Esophagus squamous epithelium (tissue), 5 donors: ENCODE data around the gene PDE9A. TPM values are rescaled to one million over a fixed set of nuclear protein-coding genes. Genes with fewer than 3 reads are reported as not detected.
A peak's percentile ranks its signal among the peaks of the same experiment; 100 is the strongest.

Experiments
- DNase-seq: peaks from one replicate; lab custom pipeline; 2025; lab: John Stamatoyannopoulos, UW
- H3K27ac ChIP-seq, 4 donors: fragments of 200-600 bp; sonication (generic); one replicate each; pipeline ENCODE4 v1.5.1; 2016 to 2019; ENCODE audit warnings: mild to moderate bottlenecking in 1 of 4
- H3K27me3 ChIP-seq, 4 donors: fragments of 200-600 bp; sonication (generic); 1 replicate in 3 of 4; 2 replicates in 1 of 4; pipeline versions ENCODE4 v1.5.1 to v1.6.0; 2017 to 2021; ENCODE audit warnings: antibody characterized with exemption in 1 of 4
- H3K36me3 ChIP-seq, 3 donors: fragments of 200-600 bp; sonication (generic); one replicate each; pipeline ENCODE4 v1.5.1; 2016 to 2019
- H3K4me1 ChIP-seq, 3 donors: fragments of 200-600 bp; sonication (generic); one replicate each; pipeline ENCODE4 v1.5.1; 2017 to 2019
- H3K4me3 ChIP-seq, 4 donors: fragments of 200-600 bp; sonication (generic); 1 replicate in 3 of 4; 2 replicates in 1 of 4; pipeline ENCODE4 v1.5.1; 2016 to 2019; ENCODE audit warnings: mild to moderate bottlenecking in 2 of 4, moderate library complexity in 1 of 4
- H3K9me3 ChIP-seq, 3 donors: fragments of 200-600 bp; sonication (generic); one replicate each; pipeline ENCODE4 v1.5.1; 2016 to 2019
- POLR2A ChIP-seq, 4 donors: fragments of 450-650 bp; IDR thresholded peaks; one replicate each; pipeline ENCODE4 v1.6.1; 2017; ENCODE audit warnings: antibody characterized with exemption in 4 of 4, mild to moderate bottlenecking in 4 of 4, moderate library complexity in 3 of 4
- WGBS, 2 donors: methylation state at CpG; one replicate each; pipeline ENCODE4 v1.1.5; 2018; 5-methylcytosine and 5-hydroxymethylcytosine counted together
- intact Hi-C: fragments of 100-400 bp; cut with DNase I; formaldehyde crosslinking; loops from one replicate; pipeline ENCODE4 v1.15.0; 2022
- total RNA-seq, 4 donors: library from RNA; depleted of rRNA; stranded (reverse); fragments of >200 nt; gene quantifications; one replicate each; pipeline ENCODE4 v1.1.0, GENCODE V29; 2016
- TF ChIP-seq, protein P1 (sequence below), 6 experiments: fragments of 450-650 bp in 4 of 6; fragments of 200-600 bp in 2 of 6; sonication (generic) in 2 of 6; IDR thresholded peaks; one replicate each; pipeline ENCODE4 v1.5.1; 2016 to 2019; ENCODE audit warnings: antibody characterized with exemption in 6 of 6, mild to moderate bottlenecking in 4 of 6, moderate library complexity in 4 of 6
- donor health status: DM: yes; HTN: yes; CAD: no.

PDE9A gene
- total RNA-seq, 4 donors from 2014 or later: 0.61 to 2.9 (median 1.8) TPM

DNA sequence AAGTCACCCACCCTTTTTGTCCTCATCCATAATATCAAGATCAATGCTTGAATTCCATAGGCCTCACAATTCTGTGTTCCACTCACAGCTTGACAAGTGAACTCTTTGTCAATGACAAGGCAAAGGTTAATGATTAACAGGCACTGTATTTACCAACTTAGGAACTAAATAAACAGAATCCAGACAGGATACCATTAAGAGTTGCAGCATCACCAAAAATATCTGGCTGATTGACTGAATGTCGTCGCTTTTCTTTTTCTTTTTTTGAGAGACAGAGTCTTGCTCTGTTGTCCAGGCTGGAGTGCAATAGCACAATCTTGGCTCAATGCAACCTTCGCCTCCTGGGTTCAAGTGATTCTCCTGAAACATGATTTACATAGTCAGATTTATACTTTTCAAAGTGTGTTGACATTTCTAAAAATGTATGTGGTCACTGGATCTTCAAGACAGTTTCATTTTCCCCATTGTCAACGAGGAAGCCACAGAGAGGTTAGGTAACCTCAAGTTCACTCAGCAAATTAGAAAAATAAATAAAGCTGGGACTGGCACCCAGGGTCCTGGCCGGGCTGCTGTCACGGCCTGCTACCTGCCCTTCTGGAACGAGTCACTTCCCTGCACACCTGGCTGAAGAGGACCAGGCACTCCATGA lies 81.0 kb downstream of the PDE9A start:
- Histone ChIP-seq H3K9me3 (no peaks in the 10 kb centered on the region), H3K4me3 (no peak overlapping the region), H3K36me3 (peaks cover 0 to 13% (median 0%) of the 10 kb centered on the region in 3 donors), H3K27me3 (no peaks in the 10 kb centered on the region), H3K27ac (no peak overlapping the region), H3K4me1 (peaks cover 3 to 38% (median 5%) of the 10 kb centered on the region in 3 donors)
- no peak for DNase-seq
- intact Hi-C loops: no loop called here
- WGBS, 2 donors: 52 to 53% methylated on average over 6 to 7 of the region's 7 CpGs
- no peak for TF ChIP-seq POLR2A (IDR thresholded peaks at IDR 0.05)
- TF ChIP-seq, protein P1, sequence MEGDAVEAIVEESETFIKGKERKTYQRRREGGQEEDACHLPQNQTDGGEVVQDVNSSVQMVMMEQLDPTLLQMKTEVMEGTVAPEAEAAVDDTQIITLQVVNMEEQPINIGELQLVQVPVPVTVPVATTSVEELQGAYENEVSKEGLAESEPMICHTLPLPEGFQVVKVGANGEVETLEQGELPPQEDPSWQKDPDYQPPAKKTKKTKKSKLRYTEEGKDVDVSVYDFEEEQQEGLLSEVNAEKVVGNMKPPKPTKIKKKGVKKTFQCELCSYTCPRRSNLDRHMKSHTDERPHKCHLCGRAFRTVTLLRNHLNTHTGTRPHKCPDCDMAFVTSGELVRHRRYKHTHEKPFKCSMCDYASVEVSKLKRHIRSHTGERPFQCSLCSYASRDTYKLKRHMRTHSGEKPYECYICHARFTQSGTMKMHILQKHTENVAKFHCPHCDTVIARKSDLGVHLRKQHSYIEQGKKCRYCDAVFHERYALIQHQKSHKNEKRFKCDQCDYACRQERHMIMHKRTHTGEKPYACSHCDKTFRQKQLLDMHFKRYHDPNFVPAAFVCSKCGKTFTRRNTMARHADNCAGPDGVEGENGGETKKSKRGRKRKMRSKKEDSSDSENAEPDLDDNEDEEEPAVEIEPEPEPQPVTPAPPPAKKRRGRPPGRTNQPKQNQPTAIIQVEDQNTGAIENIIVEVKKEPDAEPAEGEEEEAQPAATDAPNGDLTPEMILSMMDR (IDR thresholded peaks at IDR 0.05): no peak

DNA sequence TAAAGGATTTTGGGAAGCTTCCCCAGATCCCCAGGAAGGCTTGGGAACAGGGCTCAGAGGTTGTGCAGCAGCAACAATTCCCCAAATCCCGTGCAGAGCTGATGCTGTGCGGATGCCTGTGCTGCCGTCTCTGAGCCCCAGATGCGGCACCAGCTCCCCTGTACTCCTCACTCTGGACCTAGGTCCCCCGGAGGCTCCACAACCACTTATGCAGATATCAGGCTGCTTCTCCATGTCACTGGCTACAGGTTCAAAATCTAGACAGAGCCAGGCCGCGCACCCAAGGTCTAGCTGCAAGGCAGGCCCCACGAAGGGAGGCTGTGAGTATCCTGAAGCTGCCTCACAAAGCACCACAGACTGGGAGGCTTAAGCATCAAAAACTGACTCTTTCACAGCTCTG lies 81.6 kb downstream of the PDE9A start:
- H3K4me3 ChIP-seq: no peak overlapping the region
- peaks cover 0 to 13% (median 0%) of the 10 kb centered on the region in 3 donors for H3K36me3 ChIP-seq
- H3K27me3 ChIP-seq: no peaks in the 10 kb centered on the region
- no peak overlapping the region for H3K27ac ChIP-seq
- no peaks in the 10 kb centered on the region for H3K9me3 ChIP-seq
- TF ChIP-seq POLR2A (IDR thresholded peaks at IDR 0.05): no peak
- TF ChIP-seq, protein P1 (IDR thresholded peaks at IDR 0.05): no peak
- 68 to 100% methylated on average over 1 to 3 of the region's 8 CpGs for WGBS, 2 donors
- peaks cover 3 to 38% (median 5%) of the 10 kb centered on the region in 3 donors for H3K4me1 ChIP-seq
- DNase-seq: no peak
- intact Hi-C loops: no loop called here

DNA sequence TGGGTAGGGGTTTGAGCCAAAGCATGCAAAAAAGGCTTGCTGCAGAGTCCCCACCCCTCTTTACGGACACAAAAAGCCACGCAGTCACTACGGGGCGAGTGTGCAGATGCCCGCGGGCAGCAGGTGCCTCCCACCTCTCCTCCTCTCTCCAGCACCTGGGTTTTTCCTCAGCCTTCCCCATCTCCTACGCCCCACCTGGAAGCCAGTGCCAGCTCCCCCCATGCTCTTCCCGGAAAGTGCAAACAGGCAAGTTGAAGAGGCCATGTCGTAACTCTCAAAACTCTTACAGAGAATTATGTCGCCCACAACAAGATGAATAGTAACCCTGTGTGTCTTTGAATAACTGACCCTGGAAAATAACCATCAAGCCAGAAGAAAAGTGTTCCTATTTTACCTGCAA lies 82.5 kb downstream of the PDE9A start:
- no peak for TF ChIP-seq POLR2A (IDR thresholded peaks at IDR 0.05)
- TF ChIP-seq, protein P1 (IDR thresholded peaks at IDR 0.05): no peak
- Histone ChIP-seq H3K9me3 (no peaks in the 10 kb centered on the region), H3K27me3 (no peaks in the 10 kb centered on the region), H3K36me3 (peaks cover 0 to 13% (median 0%) of the 10 kb centered on the region in 3 donors), H3K4me3 (no peak overlapping the region), H3K27ac (no peak overlapping the region), H3K4me1 (peaks cover 3 to 38% (median 5%) of the 10 kb centered on the region in 3 donors)
- intact Hi-C loops: no loop called here
- 93 to 94% methylated on average over 5 to 8 of the region's 10 CpGs for WGBS, 2 donors
- no peak for DNase-seq

DNA sequence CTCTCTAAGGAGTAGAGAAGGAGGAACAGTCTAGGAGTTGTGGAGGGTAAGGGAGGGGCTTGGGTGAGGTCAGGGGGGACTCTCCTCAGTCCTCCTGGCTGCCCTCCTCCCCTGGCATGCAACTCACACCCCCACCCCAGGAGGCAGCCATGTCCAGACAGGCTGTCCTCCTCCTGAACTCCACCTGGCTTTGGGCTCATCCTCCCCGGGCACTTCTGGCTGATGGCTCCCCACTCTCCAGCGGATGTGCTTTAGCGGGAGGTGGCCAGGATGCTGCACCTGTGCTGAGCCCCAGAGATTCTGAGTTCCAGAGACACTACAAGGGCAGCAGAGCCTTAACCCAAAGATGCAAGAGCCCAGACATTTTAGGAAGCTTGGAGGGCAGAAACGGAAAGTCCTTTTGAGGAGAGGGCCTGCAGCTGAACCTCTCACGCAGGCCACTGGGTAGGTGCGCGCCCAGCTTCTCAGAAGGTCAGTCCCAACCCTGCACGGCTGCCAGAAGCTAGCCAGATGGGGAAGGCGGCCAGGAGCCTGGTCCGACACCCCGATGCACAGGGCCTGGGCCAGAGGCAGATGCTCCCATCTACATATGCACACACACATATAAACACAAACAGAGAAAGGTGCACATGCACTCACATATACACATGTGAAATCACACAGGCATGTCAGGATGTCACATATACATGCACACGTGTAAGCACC lies 83.4 kb downstream of the PDE9A start:
- WGBS, 2 donors: 78 to 84% methylated on average over 5 to 9 of the region's 12 CpGs
- H3K4me3 ChIP-seq: no peak overlapping the region
- peaks cover 0 to 13% (median 0%) of the 10 kb centered on the region in 3 donors for H3K36me3 ChIP-seq
- H3K4me1 ChIP-seq: peaks cover 3 to 30% (median 5%) of the 10 kb centered on the region in 3 donors
- H3K9me3 ChIP-seq: no peaks in the 10 kb centered on the region
- H3K27ac ChIP-seq: peak overlapping the region in 1 of 4 donors; percentile 87
- no peak for DNase-seq
- TF ChIP-seq, protein P1 (IDR thresholded peaks at IDR 0.05): no peak
- TF ChIP-seq POLR2A (IDR thresholded peaks at IDR 0.05): no peak
- intact Hi-C loops: no loop called here
- H3K27me3 ChIP-seq: no peaks in the 10 kb centered on the region
